Osteocyte (in vitro differentiated cells): ENCODE data around the gene RBM20. TPM values are rescaled to one million over a fixed set of nuclear protein-coding genes. Genes with fewer than 3 reads are reported as not detected.

Source experiments
- DNase-seq: peaks from one replicate; pipeline ENCODE4 v3.0.0; 2021; ENCODE audit warnings: mixed read lengths; ENCODE audit not compliant: unreplicated experiment; ENCODE audit errors: extremely low spot score
- H3K27ac Mint-ChIP-seq: one replicate; pipeline ENCODE4 v1.8.0; 2021; ENCODE audit warnings: mild to moderate bottlenecking, mixed read lengths; ENCODE audit not compliant: unreplicated experiment
- H3K27me3 Mint-ChIP-seq: one replicate; pipeline ENCODE4 v1.8.0; 2021; ENCODE audit warnings: mixed read lengths; ENCODE audit not compliant: unreplicated experiment
- H3K36me3 Mint-ChIP-seq: one replicate; pipeline ENCODE4 v1.8.0; 2021; ENCODE audit warnings: mixed read lengths; ENCODE audit not compliant: unreplicated experiment
- H3K4me1 Mint-ChIP-seq: one replicate; pipeline ENCODE4 v1.8.0; 2021; ENCODE audit warnings: mixed read lengths; ENCODE audit not compliant: unreplicated experiment
- H3K4me3 Mint-ChIP-seq: one replicate; pipeline ENCODE4 v1.8.0; 2021; ENCODE audit warnings: mild to moderate bottlenecking, moderate library complexity, mixed read lengths; ENCODE audit not compliant: unreplicated experiment
- H3K9me3 Mint-ChIP-seq: one replicate; pipeline ENCODE4 v1.8.0; 2021; ENCODE audit warnings: mixed read lengths; ENCODE audit not compliant: unreplicated experiment
- CTCF ChIP-seq: fragments of 200-600 bp; sonication (generic); IDR thresholded peaks from 2 replicates; pipeline ENCODE4 v1.5.0; 2021; ENCODE audit warnings: antibody characterized with exemption, mild to moderate bottlenecking, moderate library complexity
- total RNA-seq: library from RNA; stranded (reverse); gene quantifications from 2 replicates; pipeline ENCODE4 v1.2.1, GENCODE V29; 2021

RBM20 gene
- total RNA-seq, 1 donor from 2014 or later: 1.6 TPM

GRCh38 chr10:110802090-110802489 is 158.0 kb downstream of the RBM20 start:
- no peak for DNase-seq
- Mint-ChIP-seq H3K27me3 (no peaks in the 10 kb centered on the region), H3K4me3 (no peak overlapping the region), H3K36me3 (no peaks in the 10 kb centered on the region), H3K9me3 (no peaks in the 10 kb centered on the region), H3K4me1 (peaks cover 24% of the 10 kb centered on the region), H3K27ac (peak overlapping the region; percentile 72)
- TF ChIP-seq CTCF: no peak

GRCh38 chr10:110802551-110803238 is 158.6 kb downstream of the RBM20 start:
- Mint-ChIP-seq H3K27ac (peak overlapping the region; percentile 72), H3K36me3 (no peaks in the 10 kb centered on the region), H3K9me3 (no peaks in the 10 kb centered on the region), H3K4me1 (peaks cover 24% of the 10 kb centered on the region), H3K27me3 (no peaks in the 10 kb centered on the region), H3K4me3 (no peak overlapping the region)
- TF ChIP-seq CTCF: no peak
- DNase-seq: no peak

GRCh38 chr10:110803239-110803749 is 159.2 kb downstream of the RBM20 start:
- no peaks in the 10 kb centered on the region for H3K27me3 Mint-ChIP-seq
- no peaks in the 10 kb centered on the region for H3K36me3 Mint-ChIP-seq
- H3K4me1 Mint-ChIP-seq: peaks cover 24% of the 10 kb centered on the region
- H3K27ac Mint-ChIP-seq: peak overlapping the region; percentile 72
- TF ChIP-seq CTCF: no peak
- no peaks in the 10 kb centered on the region for H3K9me3 Mint-ChIP-seq
- no peak for DNase-seq
- H3K4me3 Mint-ChIP-seq: no peak overlapping the region

GRCh38 chr10:110803830-110804338 is 159.7 kb downstream of the RBM20 start:
- H3K4me3 Mint-ChIP-seq: no peak overlapping the region
- H3K27ac Mint-ChIP-seq: no peak overlapping the region
- H3K27me3 Mint-ChIP-seq: no peaks in the 10 kb centered on the region
- H3K4me1 Mint-ChIP-seq: peaks cover 24% of the 10 kb centered on the region
- no peaks in the 10 kb centered on the region for H3K9me3 Mint-ChIP-seq
- no peaks in the 10 kb centered on the region for H3K36me3 Mint-ChIP-seq
- TF ChIP-seq CTCF: peak; percentile 76
- DNase-seq: no peak

GRCh38 chr10:110804376-110804775 is 160.2 kb downstream of the RBM20 start:
- no peak for TF ChIP-seq CTCF
- H3K4me3 Mint-ChIP-seq: no peak overlapping the region
- H3K27ac Mint-ChIP-seq: no peak overlapping the region
- DNase-seq: no peak
- H3K27me3 Mint-ChIP-seq: no peaks in the 10 kb centered on the region
- peaks cover 24% of the 10 kb centered on the region for H3K4me1 Mint-ChIP-seq
- no peaks in the 10 kb centered on the region for H3K36me3 Mint-ChIP-seq
- H3K9me3 Mint-ChIP-seq: no peaks in the 10 kb centered on the region
